ENCODE measurements around the gene CNTNAP5. TPM values are rescaled to one million over a fixed set of nuclear protein-coding genes. Genes with fewer than 3 reads are reported as not detected.

CNTNAP5 gene
- total RNA-seq, 1 donor from 2014 or later: 0.56 TPM

GRCh38 chr2:124437811-124438210, 412.7 kb downstream of the CNTNAP5 start:
- H3K9me3 Mint-ChIP-seq: no peaks in the 10 kb centered on the region
- H3K27ac Mint-ChIP-seq (ENCODE audit: unreplicated experiment): no peak overlapping the region
- no peaks in the 10 kb centered on the region for H3K4me1 Mint-ChIP-seq
- H3K36me3 Mint-ChIP-seq (ENCODE audit: low read depth): no peaks in the 10 kb centered on the region
- TF ChIP-seq CTCF (conservative IDR thresholded peaks at IDR 0.05): no peak
- H3K4me3 Mint-ChIP-seq: no peak overlapping the region
- peak; percentile 34 for DNase-seq (ENCODE audit: low read depth, low spot score)
- H3K27me3 Mint-ChIP-seq (ENCODE audit: low read depth): no peaks in the 10 kb centered on the region

- Mint-ChIP-seq H3K4me3 (no peak overlapping the region), H3K4me1 (no peaks in the 10 kb centered on the region), H3K36me3 (ENCODE audit: low read depth) (no peaks in the 10 kb centered on the region), H3K9me3 (peaks cover 6% of the 10 kb centered on the region), H3K27ac (ENCODE audit: unreplicated experiment) (no peak overlapping the region), H3K27me3 (ENCODE audit: low read depth) (no peaks in the 10 kb centered on the region)
- no peak for TF ChIP-seq CTCF (conservative IDR thresholded peaks at IDR 0.05)
- no peak for DNase-seq (ENCODE audit: low read depth, low spot score)
Observed at GRCh38 chr2:124450481-124450880, 425.4 kb downstream of the CNTNAP5 start.

- H3K9me3 Mint-ChIP-seq: no peaks in the 10 kb centered on the region
- H3K36me3 Mint-ChIP-seq (ENCODE audit: low read depth): no peaks in the 10 kb centered on the region
- no peak for TF ChIP-seq CTCF (conservative IDR thresholded peaks at IDR 0.05)
- no peaks in the 10 kb centered on the region for H3K4me1 Mint-ChIP-seq
- H3K27ac Mint-ChIP-seq (ENCODE audit: unreplicated experiment): no peak overlapping the region
- H3K4me3 Mint-ChIP-seq: no peak overlapping the region
- no peak for DNase-seq (ENCODE audit: low read depth, low spot score)
- no peaks in the 10 kb centered on the region for H3K27me3 Mint-ChIP-seq (ENCODE audit: low read depth)
Observed at GRCh38 chr2:124476291-124476690, 451.2 kb downstream of the CNTNAP5 start.

- DNase-seq (ENCODE audit: low read depth, low spot score): no peak
- TF ChIP-seq CTCF (conservative IDR thresholded peaks at IDR 0.05): no peak
- Mint-ChIP-seq H3K27me3 (ENCODE audit: low read depth) (no peaks in the 10 kb centered on the region), H3K36me3 (ENCODE audit: low read depth) (no peaks in the 10 kb centered on the region), H3K9me3 (no peaks in the 10 kb centered on the region), H3K4me3 (no peak overlapping the region), H3K4me1 (peaks cover 9% of the 10 kb centered on the region), H3K27ac (ENCODE audit: unreplicated experiment) (no peak overlapping the region)
Observed at GRCh38 chr2:124478761-124479160, 453.7 kb downstream of the CNTNAP5 start.

GRCh38 chr2:124480958-124481357, 455.9 kb downstream of the CNTNAP5 start:
- Mint-ChIP-seq H3K36me3 (ENCODE audit: low read depth) (no peaks in the 10 kb centered on the region), H3K27ac (ENCODE audit: unreplicated experiment) (no peak overlapping the region), H3K9me3 (no peaks in the 10 kb centered on the region), H3K4me3 (no peak overlapping the region), H3K4me1 (peaks cover 9% of the 10 kb centered on the region), H3K27me3 (ENCODE audit: low read depth) (no peaks in the 10 kb centered on the region)
- no peak for DNase-seq (ENCODE audit: low read depth, low spot score)
- no peak for TF ChIP-seq CTCF (conservative IDR thresholded peaks at IDR 0.05)

GRCh38 chr2:124482044-124482443, 457.0 kb downstream of the CNTNAP5 start:
- Mint-ChIP-seq H3K27ac (ENCODE audit: unreplicated experiment) (no peak overlapping the region), H3K36me3 (ENCODE audit: low read depth) (no peaks in the 10 kb centered on the region), H3K4me3 (no peak overlapping the region), H3K4me1 (peaks cover 9% of the 10 kb centered on the region), H3K9me3 (no peaks in the 10 kb centered on the region), H3K27me3 (ENCODE audit: low read depth) (no peaks in the 10 kb centered on the region)
- no peak for DNase-seq (ENCODE audit: low read depth, low spot score)
- TF ChIP-seq CTCF (conservative IDR thresholded peaks at IDR 0.05): no peak
